CD4-positive, alpha-beta T cell treated with Interferon alpha-2 for 1 hour (primary cell): ENCODE data around the gene POLN.
"Not testable (repeated sequence)": the region's sequence is repeated elsewhere in the genome, so short reads cannot be mapped to it uniquely, and the experiment has no call there.

Source experiments
- DNase-seq, 2 donors: peaks; one replicate each; pipeline ENCODE4 v3.0.0-alpha.2; 2020 to 2022

Gene POLN

DNA sequence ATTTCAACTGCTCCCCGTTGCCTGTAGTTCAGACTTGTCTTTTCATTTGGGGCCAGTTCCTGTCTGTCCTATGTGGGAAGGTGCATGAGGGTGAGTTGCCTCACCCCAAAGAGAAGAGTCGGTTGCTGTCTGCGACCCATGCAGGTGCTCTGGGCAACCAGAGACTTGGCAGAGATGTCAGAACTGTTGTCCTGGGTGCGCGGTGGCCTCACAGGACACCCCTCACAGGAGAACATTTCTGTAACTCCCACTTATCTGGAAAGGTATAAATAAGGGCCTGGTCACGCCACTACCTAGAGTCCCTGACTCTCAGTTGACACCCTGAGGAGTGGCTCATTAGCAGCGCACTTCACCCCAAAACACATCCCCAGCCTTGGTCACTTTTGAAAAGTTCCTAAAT, 192.5 kb downstream of the POLN start:
- no peak for DNase-seq

DNA sequence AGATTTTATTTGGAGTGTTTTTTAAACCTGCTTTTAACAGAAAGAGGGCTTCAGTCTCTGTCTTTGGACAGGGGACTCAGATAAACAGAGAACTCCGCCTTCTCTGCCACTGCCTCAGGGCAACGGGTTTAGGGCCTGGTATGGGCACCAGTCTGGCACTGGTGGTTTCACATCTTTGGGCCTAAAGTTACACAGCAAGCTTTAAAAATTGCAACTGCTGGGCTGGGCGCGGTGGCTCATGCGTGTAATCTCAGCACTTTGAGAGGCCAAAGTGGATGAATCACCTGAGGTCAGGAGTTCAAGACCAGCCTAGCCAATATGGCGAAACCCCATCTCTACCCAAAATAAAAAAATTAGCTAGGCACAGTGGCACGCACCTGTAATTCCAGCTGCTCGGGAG, 193.1 kb downstream of the POLN start:
- no peak for DNase-seq

- DNase-seq, result no peak
Measured at GRCh38 chr4:2047781-2048581, 193.9 kb downstream of the POLN start.

DNA sequence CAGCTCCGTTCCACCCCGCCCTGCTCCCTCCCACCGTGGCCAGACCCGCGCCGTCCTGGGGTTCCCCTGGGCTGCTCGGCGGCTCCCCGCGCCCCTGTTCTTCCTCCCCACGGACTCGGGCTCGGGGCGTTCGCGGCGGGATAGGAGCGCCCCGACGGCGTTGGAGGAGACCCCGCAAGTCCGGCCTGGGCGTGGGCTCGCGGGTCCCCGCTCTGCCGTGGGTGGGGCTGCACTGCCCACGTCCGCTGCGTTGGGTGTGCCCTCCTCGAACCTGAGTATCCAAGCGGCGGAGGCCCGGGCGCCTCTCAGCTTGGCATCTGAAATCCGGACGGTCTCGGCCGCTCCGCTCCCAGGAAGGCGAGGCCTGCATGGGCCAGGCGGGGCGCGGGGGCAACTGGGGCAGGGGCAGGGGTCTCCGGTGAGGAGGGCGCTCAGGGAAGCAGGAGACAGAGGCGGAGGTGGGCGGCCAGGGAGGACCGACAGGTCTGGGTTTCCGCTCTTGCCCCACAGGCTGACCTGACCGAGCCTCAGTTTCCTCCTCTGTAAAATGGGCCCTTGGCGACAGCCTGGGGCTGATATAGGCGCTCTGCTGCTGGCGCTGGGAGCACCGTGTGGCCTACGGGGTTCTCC, 194.8 kb downstream of the POLN start:
- DNase-seq, result no peak

DNA sequence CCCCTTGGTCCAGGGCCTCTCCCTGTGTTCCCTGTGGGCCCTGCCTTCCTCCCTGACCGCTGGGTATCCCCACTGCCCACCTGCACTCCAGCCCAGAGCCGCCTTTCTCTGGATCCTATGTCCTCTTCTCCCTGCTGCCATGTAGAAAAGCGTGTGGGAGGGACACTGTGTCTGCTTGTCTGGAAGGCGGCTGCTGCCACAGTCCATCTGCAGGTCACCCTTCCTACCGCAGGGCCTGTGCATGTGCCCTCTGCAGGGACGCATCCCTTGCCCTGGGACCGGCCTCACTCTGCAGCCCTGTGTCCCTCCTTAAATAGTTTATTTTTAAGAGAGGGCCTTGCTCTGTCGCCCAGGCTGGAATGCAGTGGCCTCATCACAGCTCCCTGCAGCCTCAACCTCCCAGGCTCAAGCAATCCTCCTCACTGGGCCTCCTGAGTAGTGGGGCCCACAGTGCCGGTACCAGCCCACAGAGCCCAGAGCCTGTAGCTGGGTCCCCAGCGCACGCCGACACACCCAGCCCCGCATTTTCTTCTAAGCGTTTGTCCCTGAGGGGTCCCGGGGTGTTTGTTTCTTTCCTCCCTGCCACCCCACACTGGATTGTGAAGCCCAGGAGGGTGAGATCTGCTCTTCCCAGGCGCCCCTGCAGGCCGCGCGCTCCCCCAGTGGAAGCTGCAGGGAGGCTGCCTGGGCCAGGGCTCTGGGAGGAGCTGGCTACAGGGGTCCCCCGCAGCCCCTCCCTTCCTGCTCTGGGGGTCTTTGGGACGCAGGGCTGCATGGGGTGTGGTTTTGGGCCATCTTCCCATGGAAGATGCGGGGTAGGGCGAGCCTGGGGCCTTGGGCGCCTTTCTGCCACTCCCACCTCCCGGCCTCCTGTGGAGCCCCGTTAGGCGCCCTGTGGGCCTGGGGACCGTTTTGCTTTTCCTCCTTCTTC, 195.6 kb downstream of the POLN start:
- no peak for DNase-seq

DNA sequence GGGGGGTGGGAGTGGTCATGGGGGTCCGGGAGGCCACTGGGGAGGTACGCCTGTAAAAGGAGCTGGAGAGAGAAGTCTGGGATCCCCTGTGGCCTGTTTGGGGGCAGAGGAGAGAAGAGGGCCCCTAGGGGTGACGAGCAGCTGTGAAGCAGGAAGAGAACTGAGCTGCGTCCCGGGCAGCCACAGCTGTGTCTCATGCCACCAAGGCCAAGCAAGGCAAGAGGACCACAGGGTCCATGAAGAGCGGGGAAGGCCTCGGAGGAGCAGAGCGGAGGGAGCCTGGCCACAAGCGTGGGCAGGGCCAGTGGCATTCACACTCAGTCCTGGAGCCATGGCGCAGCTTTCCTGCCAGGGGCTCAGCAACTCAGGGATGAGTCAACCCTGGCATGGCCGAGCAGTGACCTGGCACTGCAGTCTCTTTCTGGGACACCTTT, 196.4 kb downstream of the POLN start:
- no peak for DNase-seq

GRCh38 chr4:2044542-2045517, 197.1 kb downstream of the POLN start:
- no peak for DNase-seq

GRCh38 chr4:2044119-2044485, 197.8 kb downstream of the POLN start:
- DNase-seq, result no peak

DNA sequence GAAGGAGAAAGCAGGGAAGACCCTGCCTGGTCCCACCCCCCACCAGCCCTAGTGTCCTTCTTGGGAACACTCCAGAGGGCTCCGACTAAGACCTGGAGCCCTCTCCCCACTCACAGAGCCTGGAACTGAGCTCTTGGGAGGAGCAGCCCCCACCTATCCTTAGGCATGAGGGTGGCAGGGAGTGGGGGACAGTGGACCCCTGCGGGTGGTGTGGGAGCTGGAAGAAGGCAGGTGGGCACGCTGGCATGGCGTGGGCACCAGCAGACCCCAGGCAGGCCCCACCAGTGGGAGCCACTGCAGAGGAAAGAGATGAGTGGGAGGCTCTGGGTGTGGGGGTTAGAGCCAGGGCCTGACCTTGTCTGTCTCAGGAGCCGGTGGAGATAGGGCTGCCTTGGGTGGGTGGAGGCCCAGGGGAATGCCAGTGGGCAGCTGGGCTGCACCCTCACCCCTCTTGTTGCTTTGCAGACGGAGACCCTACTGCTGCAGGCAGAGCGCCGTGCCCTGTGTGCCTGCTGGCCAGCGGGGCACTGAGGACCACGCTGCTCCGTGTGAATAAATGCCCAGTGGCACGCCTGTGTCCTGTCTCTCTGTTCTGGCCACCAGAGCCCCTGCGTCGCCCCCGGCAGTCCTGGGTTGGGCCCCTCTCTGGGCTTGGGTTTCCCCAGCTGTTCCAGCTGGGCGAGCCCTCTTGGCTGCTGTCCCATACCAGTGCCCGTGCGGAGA, 198.4 kb downstream of the POLN start:
- DNase-seq, result no peak

GRCh38 chr4:2042947-2043395, 198.9 kb downstream of the POLN start:
- DNase-seq, result no peak

- DNase-seq, result peak in 1 of 2 donors; percentile 50
Measured at GRCh38 chr4:2042204-2042946, 199.5 kb downstream of the POLN start.

- DNase-seq, result peak; percentile 87 to 88
Measured at GRCh38 chr4:2041239-2042130, 200.4 kb downstream of the POLN start.

GRCh38 chr4:2040391-2041238, 201.3 kb downstream of the POLN start:
- DNase-seq, result no peak

GRCh38 chr4:2036866-2037265, 205.1 kb downstream of the POLN start:
- DNase-seq, result no peak

DNA sequence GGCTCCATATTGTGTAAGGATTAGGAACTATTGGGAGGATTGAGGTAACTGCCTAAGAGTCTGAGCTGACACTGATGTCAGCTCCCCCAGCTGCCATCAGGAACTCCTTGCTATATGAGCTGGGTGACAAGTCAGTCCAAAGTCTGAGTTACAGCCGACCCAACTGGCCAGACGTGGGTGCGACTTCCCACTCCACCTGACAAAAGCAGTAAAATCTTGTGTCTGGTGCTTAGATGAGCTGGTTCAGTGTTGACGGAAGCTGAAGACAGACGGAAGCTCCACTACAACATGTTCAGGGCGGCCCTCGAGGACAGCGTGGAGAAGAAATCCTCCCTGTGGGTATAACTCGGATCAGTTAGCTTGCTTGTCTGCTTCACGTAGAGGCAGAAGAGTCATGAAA, 205.6 kb downstream of the POLN start:
- no peak for DNase-seq

- DNase-seq, result not testable (repeated sequence)
Measured at GRCh38 chr4:2031161-2031560, 210.8 kb downstream of the POLN start.

- not testable (repeated sequence) for DNase-seq
Measured at GRCh38 chr4:2027120-2027519, 214.8 kb downstream of the POLN start.

DNA sequence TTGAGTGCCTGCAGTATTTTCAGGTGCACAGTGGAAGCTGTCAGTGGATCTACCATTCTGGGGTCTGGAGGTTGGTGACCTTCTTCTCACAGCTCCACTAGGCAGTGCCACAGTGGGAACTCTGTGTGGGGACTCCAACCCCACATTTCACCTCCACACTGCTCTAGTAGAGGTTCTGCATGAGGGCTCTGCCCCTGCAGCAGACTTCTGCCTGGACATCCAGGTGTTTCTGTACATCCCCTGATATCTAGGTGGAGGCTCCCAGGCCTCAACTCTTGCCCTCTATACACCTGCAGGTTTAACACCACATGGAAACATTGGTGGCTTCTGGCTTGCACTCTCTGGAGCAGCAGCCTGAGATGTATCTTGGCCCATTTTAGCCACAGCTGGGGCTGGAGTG, 216.1 kb downstream of the POLN start:
- DNase-seq, result no peak

DNA sequence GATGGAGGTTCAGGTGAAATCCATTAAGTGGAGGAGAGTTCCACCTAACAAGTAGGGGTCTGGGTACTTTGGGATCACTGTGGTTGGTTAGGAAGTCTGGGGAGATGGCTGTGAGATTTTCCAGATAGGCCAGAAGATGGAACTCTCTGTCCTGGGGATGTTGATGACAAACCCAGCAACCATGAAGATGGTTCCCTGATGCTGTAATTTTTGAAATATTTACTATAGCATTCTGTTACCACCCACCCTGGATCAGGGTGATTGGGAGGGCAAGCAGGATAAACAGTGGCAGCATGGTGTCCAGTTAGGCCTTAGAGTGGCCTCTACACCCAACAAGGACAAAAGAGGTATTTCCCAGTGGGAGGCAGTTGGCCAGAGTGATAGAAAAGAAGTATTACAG, 217.2 kb downstream of the POLN start:
- DNase-seq, result no peak
